Measurements from ENCODE around the gene ZC3HAV1L.
"Not testable (repeated sequence)": the region's sequence is repeated elsewhere in the genome, so short reads cannot be mapped to it uniquely, and the experiment has no call there.

The ZC3HAV1L gene
- long read RNA-seq, donor 1, partial matches to known transcripts = 5 of 5 reads
- long read RNA-seq, donor 1, other reads (novel, unspliced or antisense) = 0 of 5 reads
- long read RNA-seq, donor 2, partial matches to known transcripts = 8 of 19 reads
- long read RNA-seq, donor 2, other reads (novel, unspliced or antisense) = 11 of 19 reads
- long read RNA-seq, donor 3, partial matches to known transcripts = 5 of 5 reads
- long read RNA-seq, donor 3, other reads (novel, unspliced or antisense) = 0 of 5 reads
- long read RNA-seq, donor 4, partial matches to known transcripts = 21 of 21 reads
- long read RNA-seq, donor 4, other reads (novel, unspliced or antisense) = 0 of 21 reads
- long read RNA-seq, donor 5, partial matches to known transcripts = 0 of 1 reads
- long read RNA-seq, donor 5, other reads (novel, unspliced or antisense) = 0 of 1 reads
- long read RNA-seq, donor 6, partial matches to known transcripts = 0 of 1 reads
- long read RNA-seq, donor 6, other reads (novel, unspliced or antisense) = 0 of 1 reads
- long read RNA-seq, donor 7, partial matches to known transcripts = 12 of 48 reads
- long read RNA-seq, donor 7, other reads (novel, unspliced or antisense) = 36 of 48 reads
- long read RNA-seq, donor 8 = 0 reads

GRCh38 chr7:139035586-139036353, at the start of gene ZC3HAV1L:
Gene ZC3HAV1L (minus strand): TSS chr7:139036042. CDS start chr7:139036017, 25 bp downstream.
- DNase-seq = peak; percentile 96

GRCh38 chr7:139084709-139085108, 48.9 kb upstream of the ZC3HAV1L start:
- DNase-seq = no peak

GRCh38 chr7:139081584-139081983, 45.7 kb upstream of the ZC3HAV1L start:
- no peak for DNase-seq

- DNase-seq = no peak
Measured at GRCh38 chr7:139080905-139081304, 45.1 kb upstream of the ZC3HAV1L start.

- DNase-seq = no peak
Measured at GRCh38 chr7:139079861-139080260, 44.0 kb upstream of the ZC3HAV1L start.

GRCh38 chr7:139078911-139079310, 43.1 kb upstream of the ZC3HAV1L start:
- no peak for DNase-seq

GRCh38 chr7:139078399-139078798, 42.6 kb upstream of the ZC3HAV1L start:
- no peak for DNase-seq

GRCh38 chr7:139077706-139078105, 41.9 kb upstream of the ZC3HAV1L start:
- not testable (repeated sequence) for DNase-seq

- no peak for DNase-seq
Measured at GRCh38 chr7:139075871-139076686, 40.2 kb upstream of the ZC3HAV1L start.

GRCh38 chr7:139075031-139075652, 39.3 kb upstream of the ZC3HAV1L start:
- peak; percentile 55 for DNase-seq

GRCh38 chr7:139072796-139073195, 37.0 kb upstream of the ZC3HAV1L start:
- no peak for DNase-seq

GRCh38 chr7:139071680-139072079, 35.8 kb upstream of the ZC3HAV1L start:
- no peak for DNase-seq

GRCh38 chr7:139068544-139069399, 32.9 kb upstream of the ZC3HAV1L start:
- no peak for DNase-seq

GRCh38 chr7:139066315-139066714, 30.5 kb upstream of the ZC3HAV1L start:
- no peak for DNase-seq

- DNase-seq = no peak
Measured at GRCh38 chr7:139065323-139065722, 29.5 kb upstream of the ZC3HAV1L start.

GRCh38 chr7:139061416-139061815, 25.6 kb upstream of the ZC3HAV1L start:
- no peak for DNase-seq

- DNase-seq = no peak
Measured at GRCh38 chr7:139060695-139061237, 24.9 kb upstream of the ZC3HAV1L start.

- DNase-seq = no peak
Measured at GRCh38 chr7:139059905-139060304, 24.1 kb upstream of the ZC3HAV1L start.

- DNase-seq = no peak
Measured at GRCh38 chr7:139058943-139059342, 23.1 kb upstream of the ZC3HAV1L start.

- no peak for DNase-seq
Measured at GRCh38 chr7:139055674-139056073, 19.8 kb upstream of the ZC3HAV1L start.
